ENCODE results near the gene SPRYD4. TPM values are rescaled to one million over a fixed set of nuclear protein-coding genes. Genes with fewer than 3 reads are reported as not detected.

The SPRYD4 gene
- total and polyA plus RNA-seq, 9 of the 15 experiments (the other 6 are each of a cell fraction or from before 2014, with no cell fraction given) = 1.8 to 4.7 (median 2.8) TPM

- TF ChIP-seq E2F6 (IDR thresholded peaks at IDR 0.05; ENCODE audit: borderline replicate concordance in 1 of 2, extremely low read depth in 1 of 2, insufficient read depth in 1 of 2, insufficient read length in 1 of 2, low read depth in 1 of 2, low read length in 1 of 2, poor library complexity in 1 of 2, severe bottlenecking in 1 of 2) (peak; percentile 96 to 99), PHF8 (IDR thresholded peaks at IDR 0.05; ENCODE audit: borderline replicate concordance, low read length) (peak; percentile 93), ZNF717 (CRISPR knock-in tag; IDR thresholded peaks at IDR 0.05) (no peak), FOXP1 (CRISPR knock-in tag; IDR thresholded peaks at IDR 0.05) (peak; percentile 59; the same call in 1 of the 2 replicates), ZBTB40 (IDR thresholded peaks at IDR 0.05) (0 out of 2 replicates have a peak, but pooled peaks have one; percentile 31), ZBTB40 (CRISPR knock-in tag; IDR thresholded peaks at IDR 0.05) (no peak), SREBF1 (IDR thresholded peaks at IDR 0.05; ENCODE audit: borderline replicate concordance, low read depth, low read length) (no peak), SOX6 (IDR thresholded peaks at IDR 0.05) (peak; percentile 56), VEZF1 (CRISPR knock-in tag; IDR thresholded peaks at IDR 0.05) (peak; percentile 88), TCF3 (CRISPR knock-in tag; IDR thresholded peaks at IDR 0.05) (peak; percentile 48), KLF13 (tag; IDR thresholded peaks at IDR 0.05; ENCODE audit: borderline replicate concordance, low read depth) (peak; percentile 98)
- TF ChIP-seq, protein P1, sequence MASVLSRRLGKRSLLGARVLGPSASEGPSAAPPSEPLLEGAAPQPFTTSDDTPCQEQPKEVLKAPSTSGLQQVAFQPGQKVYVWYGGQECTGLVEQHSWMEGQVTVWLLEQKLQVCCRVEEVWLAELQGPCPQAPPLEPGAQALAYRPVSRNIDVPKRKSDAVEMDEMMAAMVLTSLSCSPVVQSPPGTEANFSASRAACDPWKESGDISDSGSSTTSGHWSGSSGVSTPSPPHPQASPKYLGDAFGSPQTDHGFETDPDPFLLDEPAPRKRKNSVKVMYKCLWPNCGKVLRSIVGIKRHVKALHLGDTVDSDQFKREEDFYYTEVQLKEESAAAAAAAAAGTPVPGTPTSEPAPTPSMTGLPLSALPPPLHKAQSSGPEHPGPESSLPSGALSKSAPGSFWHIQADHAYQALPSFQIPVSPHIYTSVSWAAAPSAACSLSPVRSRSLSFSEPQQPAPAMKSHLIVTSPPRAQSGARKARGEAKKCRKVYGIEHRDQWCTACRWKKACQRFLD (CRISPR knock-in tag; IDR thresholded peaks at IDR 0.05) = 0 out of 2 replicates have a peak, but pooled peaks have one; percentile 50
These were observed at the start of gene SPRYD4 (continued) for GRCh38 chr12:56468216-56469006.

Data from K562 (cell line).